ENCODE measurements around the gene PATJ.
"Not testable (repeated sequence)": the region's sequence is repeated elsewhere in the genome, so short reads cannot be mapped to it uniquely, and the experiment has no call there.

The PATJ gene, protein sequence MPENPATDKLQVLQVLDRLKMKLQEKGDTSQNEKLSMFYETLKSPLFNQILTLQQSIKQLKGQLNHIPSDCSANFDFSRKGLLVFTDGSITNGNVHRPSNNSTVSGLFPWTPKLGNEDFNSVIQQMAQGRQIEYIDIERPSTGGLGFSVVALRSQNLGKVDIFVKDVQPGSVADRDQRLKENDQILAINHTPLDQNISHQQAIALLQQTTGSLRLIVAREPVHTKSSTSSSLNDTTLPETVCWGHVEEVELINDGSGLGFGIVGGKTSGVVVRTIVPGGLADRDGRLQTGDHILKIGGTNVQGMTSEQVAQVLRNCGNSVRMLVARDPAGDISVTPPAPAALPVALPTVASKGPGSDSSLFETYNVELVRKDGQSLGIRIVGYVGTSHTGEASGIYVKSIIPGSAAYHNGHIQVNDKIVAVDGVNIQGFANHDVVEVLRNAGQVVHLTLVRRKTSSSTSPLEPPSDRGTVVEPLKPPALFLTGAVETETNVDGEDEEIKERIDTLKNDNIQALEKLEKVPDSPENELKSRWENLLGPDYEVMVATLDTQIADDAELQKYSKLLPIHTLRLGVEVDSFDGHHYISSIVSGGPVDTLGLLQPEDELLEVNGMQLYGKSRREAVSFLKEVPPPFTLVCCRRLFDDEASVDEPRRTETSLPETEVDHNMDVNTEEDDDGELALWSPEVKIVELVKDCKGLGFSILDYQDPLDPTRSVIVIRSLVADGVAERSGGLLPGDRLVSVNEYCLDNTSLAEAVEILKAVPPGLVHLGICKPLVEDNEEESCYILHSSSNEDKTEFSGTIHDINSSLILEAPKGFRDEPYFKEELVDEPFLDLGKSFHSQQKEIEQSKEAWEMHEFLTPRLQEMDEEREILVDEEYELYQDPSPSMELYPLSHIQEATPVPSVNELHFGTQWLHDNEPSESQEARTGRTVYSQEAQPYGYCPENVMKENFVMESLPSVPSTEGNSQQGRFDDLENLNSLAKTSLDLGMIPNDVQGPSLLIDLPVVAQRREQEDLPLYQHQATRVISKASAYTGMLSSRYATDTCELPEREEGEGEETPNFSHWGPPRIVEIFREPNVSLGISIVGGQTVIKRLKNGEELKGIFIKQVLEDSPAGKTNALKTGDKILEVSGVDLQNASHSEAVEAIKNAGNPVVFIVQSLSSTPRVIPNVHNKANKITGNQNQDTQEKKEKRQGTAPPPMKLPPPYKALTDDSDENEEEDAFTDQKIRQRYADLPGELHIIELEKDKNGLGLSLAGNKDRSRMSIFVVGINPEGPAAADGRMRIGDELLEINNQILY (N-terminal part only)

DNA sequence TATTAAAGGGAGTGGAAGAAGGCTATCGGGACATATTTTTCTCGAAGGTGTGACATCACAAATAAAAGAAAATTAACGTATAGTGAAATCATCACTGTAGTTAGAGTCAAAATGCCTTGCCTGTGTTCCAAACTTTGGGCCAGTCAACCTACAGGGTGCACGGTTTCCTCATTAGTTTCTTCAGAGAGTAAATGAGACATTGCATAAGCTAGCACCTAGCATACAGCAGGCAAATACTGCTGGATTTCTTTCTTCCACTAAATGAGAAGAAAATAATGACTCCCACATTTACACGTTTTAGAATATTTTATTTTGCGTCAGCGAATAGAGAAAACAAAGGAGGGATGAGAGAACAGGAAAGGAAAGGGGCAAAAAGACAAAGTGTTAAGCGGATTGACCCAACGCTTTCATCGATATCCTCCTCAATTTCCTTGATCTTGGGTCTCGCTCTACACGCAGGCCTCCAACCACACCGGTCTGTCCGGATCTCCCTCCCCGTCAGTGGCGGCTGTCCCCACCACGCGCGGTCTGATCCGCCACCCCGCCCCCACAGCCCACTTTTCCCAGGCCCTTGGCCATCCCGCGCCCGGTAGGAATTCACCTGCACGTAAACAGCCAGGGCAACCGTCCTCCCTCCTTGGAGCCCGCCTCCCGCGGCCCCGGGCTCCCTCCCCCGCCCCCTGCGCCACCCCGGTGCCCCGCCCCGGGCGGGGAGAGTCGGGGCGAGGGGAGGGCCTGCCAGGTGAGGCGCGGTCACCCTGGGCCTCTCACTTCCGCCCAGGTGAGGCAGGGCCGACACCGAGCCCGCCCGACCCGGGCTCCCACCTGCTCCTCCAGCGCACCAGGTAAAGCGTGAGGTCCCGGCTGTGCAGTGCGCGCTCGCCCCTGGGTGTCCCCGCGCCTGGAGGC is at the start of gene PATJ:
TSS of gene PATJ (plus strand) at position 770 of the 909 bp plus-strand sequence. CDS start 20,413 bp downstream, outside the sequence.
- Histone ChIP-seq H3K9ac (ENCODE audit: insufficient read length) (peak within 1 kb of the TSS; percentile 78), H3K27ac (0 out of 2 replicates have a peak within 1 kb of the TSS, but pooled peaks have one; percentile 42)
- TF ChIP-seq EZH2 (IDR thresholded peaks at IDR 0.05) (no peak), FOXP2 (optimal IDR thresholded peaks at IDR 0.05; ENCODE audit: control extremely low read depth, extremely low read length, insufficient read depth) (no peak), POLR2AphosphoS5 (IDR thresholded peaks at IDR 0.05; ENCODE audit: borderline replicate concordance, low read depth, low read length) (no peak)

DNA sequence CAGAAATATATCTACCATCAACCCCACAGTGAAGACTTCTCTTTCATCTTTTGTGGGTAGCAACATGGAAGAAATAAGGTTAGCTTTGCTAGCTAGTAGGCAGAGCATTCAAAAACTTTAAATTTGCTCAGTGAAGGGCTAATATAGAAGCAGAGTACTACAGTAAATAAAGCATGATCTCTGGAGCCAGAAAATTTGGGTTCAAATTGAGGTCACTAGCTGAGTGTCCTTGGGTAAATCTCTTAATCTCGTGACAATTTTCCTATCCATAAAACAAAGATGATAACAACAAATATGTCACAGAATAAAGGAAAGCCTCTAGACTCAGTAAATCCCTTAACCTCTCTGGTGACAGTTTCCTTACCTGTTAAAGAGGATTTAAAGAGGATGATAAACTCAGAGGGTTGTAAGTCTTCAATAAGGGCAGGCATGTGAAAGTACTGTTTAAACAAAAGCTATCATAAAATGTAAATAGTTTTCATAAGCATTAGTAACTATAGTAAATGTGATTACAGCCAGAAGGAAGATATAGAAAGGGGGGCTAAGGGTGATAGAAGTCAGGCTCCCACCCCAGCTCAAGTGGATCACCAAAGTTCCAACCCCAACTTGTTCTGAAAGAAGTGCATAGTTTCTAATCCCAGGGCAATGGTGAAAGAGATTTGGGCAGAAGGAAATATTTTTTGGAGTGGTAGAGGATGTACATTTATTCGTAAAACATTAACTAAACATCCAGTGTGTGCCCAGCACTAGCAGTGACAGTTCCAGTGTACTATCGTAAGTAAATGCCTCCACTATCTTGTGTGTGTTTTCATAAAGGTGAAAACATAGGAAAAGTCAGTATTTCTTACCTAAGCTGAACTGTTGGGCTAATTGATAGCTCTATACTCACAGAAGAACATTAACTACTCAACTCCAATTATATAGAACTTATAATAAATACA is 42.1 kb upstream of the PATJ start:
- no peak for DNase-seq (ENCODE audit: low read depth, low spot score)
- no peak overlapping the region for H3K27ac ChIP-seq
- TF ChIP-seq POLR2AphosphoS5 (IDR thresholded peaks at IDR 0.05; ENCODE audit: borderline replicate concordance, low read depth, low read length) (no peak), EZH2 (IDR thresholded peaks at IDR 0.05) (no peak), FOXP2 (optimal IDR thresholded peaks at IDR 0.05; ENCODE audit: control extremely low read depth, extremely low read length, insufficient read depth) (no peak)
- H3K36me3 ChIP-seq (ENCODE audit: insufficient read depth, low read length): peaks cover 56% of the 10 kb centered on the region
- H3K9ac ChIP-seq (ENCODE audit: insufficient read length): no peak overlapping the region
- no peak overlapping the region for H3K4me3 ChIP-seq
- H3K9me3 ChIP-seq (ENCODE audit: low read depth, low read length): no peaks in the 10 kb centered on the region

More for the DNA sequence above, at the start of gene PATJ:
- Histone ChIP-seq H3K36me3 (ENCODE audit: insufficient read depth, low read length) (no peaks in the 10 kb centered on the region), H3K9me3 (ENCODE audit: low read depth, low read length) (no peaks in the 10 kb centered on the region), H3K4me3 (peak within 1 kb of the TSS; percentile 78)
- DNase-seq (ENCODE audit: low read depth, low spot score): no peak

DNA sequence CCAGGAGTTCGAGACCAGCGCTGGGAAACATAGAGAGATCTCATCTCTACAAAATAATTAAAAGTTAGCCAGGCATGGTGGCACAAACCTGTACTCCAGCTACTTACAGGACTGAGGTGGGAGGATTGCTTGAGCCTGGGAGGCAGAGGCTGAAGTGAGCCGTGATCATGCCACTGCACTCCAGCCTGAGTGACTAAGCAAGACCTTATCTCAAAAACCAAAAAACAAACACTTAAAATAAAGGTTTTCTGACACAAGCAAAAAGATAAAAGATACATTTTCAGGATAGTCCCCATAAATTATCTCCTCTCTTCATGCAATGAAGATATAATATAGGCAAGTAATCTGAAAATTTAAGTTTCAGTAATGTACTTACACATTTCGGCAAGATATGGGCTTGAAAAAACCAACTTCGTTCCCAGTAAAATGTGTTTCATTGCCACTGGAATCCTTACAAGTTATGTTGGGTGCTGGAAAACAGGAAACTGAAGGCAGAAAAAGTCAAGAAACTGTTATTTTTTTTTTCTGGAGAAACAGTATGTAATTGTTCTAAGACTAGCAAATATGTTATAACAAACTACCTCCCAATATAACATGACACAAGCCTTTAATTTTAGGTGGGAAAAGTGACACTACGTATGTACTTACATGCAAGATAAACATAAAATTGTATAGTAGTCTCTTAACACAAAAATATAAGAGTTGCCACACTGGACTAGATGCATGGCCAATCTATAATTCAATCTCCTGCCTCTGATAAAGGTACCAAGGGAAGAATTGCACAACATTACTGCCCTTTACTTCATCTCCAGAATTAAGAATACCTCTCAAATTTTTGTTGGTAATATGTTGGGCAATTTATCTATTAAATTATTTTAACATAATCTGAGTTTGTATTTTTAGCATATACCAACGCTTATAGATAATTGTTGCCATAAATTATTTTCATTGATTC is 33.0 kb upstream of the PATJ start:
- H3K9me3 ChIP-seq (ENCODE audit: low read depth, low read length): no peaks in the 10 kb centered on the region
- peaks cover 41% of the 10 kb centered on the region for H3K36me3 ChIP-seq (ENCODE audit: insufficient read depth, low read length)
- H3K4me3 ChIP-seq: no peak overlapping the region
- H3K27ac ChIP-seq: no peak overlapping the region
- no peak for TF ChIP-seq POLR2AphosphoS5 (IDR thresholded peaks at IDR 0.05; ENCODE audit: borderline replicate concordance, low read depth, low read length)
- no peak for TF ChIP-seq EZH2 (IDR thresholded peaks at IDR 0.05)
- no peak for TF ChIP-seq FOXP2 (optimal IDR thresholded peaks at IDR 0.05; ENCODE audit: control extremely low read depth, extremely low read length, insufficient read depth)
- H3K9ac ChIP-seq (ENCODE audit: insufficient read length): no peak overlapping the region
- DNase-seq (ENCODE audit: low read depth, low spot score): no peak

DNA sequence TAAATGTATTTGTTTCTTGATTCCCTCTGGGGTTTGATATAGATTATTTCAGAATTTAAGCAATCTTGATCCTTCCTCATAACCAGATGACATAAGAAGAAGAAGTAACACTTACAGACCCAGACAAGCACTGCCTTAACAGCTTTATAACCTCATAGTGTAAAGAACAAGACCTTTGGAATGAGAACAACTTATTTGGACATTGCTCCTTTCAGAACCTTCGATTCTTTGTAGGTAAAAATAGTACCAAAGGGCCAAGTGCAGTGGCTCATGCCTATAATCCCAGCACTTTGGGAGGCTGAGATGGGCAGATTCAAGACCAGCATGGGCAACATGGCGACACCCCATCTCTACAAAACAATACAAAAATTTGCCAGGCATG is 32.4 kb upstream of the PATJ start:
- H3K36me3 ChIP-seq (ENCODE audit: insufficient read depth, low read length): peaks cover 35% of the 10 kb centered on the region
- TF ChIP-seq FOXP2 (optimal IDR thresholded peaks at IDR 0.05; ENCODE audit: control extremely low read depth, extremely low read length, insufficient read depth): no peak
- TF ChIP-seq EZH2 (IDR thresholded peaks at IDR 0.05): no peak
- TF ChIP-seq POLR2AphosphoS5 (IDR thresholded peaks at IDR 0.05; ENCODE audit: borderline replicate concordance, low read depth, low read length): no peak
- H3K4me3 ChIP-seq: no peak overlapping the region
- no peak overlapping the region for H3K9ac ChIP-seq (ENCODE audit: insufficient read length)
- no peaks in the 10 kb centered on the region for H3K9me3 ChIP-seq (ENCODE audit: low read depth, low read length)
- H3K27ac ChIP-seq: no peak overlapping the region
- DNase-seq (ENCODE audit: low read depth, low spot score): no peak

DNA sequence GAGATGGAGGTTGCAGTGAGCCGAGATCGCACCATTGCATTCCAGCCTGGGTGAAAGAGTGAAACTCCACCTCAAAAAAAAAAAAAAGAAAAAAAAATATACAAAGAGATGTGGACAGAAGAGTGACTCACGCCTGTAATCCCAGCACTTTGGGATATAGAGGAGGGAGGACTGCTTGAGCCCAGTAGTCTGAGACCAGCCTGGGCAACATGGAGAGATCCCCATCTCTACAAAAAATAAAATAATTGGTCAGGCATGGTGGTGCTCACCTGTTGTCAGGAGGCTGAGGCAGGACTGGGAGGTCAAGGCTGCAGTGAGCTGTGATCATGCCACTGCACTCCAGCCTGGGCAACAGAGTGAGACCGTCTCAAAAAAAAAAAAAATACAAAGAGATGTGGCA is 31.0 kb upstream of the PATJ start:
- H3K36me3 ChIP-seq (ENCODE audit: insufficient read depth, low read length): peaks cover 28% of the 10 kb centered on the region
- H3K27ac ChIP-seq; H3K9ac ChIP-seq (ENCODE audit: insufficient read length); DNase-seq (ENCODE audit: low read depth, low spot score); H3K9me3 ChIP-seq (ENCODE audit: low read depth, low read length); H3K4me3 ChIP-seq: not testable (repeated sequence)

DNA sequence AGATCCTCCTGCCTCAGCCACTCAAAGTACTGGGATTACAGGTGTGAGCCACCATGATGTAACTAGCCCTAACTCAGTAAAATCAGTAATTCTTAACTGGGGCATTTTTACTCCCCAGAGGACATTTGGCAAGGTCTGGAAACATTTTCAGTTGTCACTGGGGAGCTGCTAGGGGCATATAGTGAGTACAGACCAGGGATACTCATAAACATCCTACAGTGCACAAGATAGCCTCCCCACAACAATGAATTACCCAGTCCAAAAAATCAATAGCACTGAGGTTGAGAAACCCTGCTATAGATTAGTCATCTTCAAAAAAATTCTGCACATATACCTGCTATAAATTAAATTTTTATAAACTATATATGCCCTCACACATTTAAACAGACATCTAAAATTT is 30.3 kb upstream of the PATJ start:
- Histone ChIP-seq H3K9ac (ENCODE audit: insufficient read length) (no peak overlapping the region), H3K4me3 (no peak overlapping the region), H3K36me3 (ENCODE audit: insufficient read depth, low read length) (peaks cover 25% of the 10 kb centered on the region), H3K9me3 (ENCODE audit: low read depth, low read length) (no peaks in the 10 kb centered on the region), H3K27ac (no peak overlapping the region)
- no peak for DNase-seq (ENCODE audit: low read depth, low spot score)
- TF ChIP-seq FOXP2 (optimal IDR thresholded peaks at IDR 0.05; ENCODE audit: control extremely low read depth, extremely low read length, insufficient read depth): no peak
- TF ChIP-seq POLR2AphosphoS5 (IDR thresholded peaks at IDR 0.05; ENCODE audit: borderline replicate concordance, low read depth, low read length): no peak
- no peak for TF ChIP-seq EZH2 (IDR thresholded peaks at IDR 0.05)

DNA sequence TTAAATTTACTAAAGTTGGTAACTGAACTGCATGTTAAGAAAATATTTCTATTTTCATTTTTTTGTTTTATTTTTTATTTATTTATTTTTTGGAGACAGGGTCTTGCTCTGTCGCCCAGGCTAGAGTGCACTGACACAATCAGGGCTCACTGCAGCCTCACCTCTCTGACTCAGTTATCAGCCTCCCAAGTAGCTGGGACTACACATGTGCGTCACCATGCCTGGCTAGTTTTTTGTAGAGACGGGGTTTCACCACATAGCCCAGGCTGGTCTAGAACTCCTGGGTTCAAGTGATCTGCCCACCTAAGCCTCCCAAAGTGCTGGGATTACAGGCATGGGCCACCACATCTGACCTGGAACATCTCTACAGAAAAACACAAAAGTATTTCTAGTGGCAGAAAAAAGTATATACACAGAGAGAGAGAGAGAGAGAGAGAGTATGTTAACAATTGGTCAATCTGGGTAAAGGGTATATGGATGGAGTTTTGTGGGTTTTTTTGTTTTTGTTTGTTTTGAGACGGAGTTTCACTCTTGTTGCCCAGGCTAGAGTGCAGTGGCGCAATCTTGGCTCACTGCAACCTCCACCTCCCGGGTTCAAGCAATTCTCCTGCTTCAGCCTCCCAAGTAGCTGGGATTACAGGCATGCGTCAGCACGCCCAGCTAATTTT is 23.1 kb upstream of the PATJ start:
- DNase-seq (ENCODE audit: low read depth, low spot score); H3K9me3 ChIP-seq (ENCODE audit: low read depth, low read length); H3K9ac ChIP-seq (ENCODE audit: insufficient read length); H3K4me3 ChIP-seq; H3K27ac ChIP-seq: not testable (repeated sequence)
- peaks cover 10% of the 10 kb centered on the region for H3K36me3 ChIP-seq (ENCODE audit: insufficient read depth, low read length)
